LNCaP clone FGC (cell line): ENCODE measurements around the gene TRIP4.

ENCODE experiments used
- DNase-seq: peaks from one replicate; pipeline ENCODE4 v3.0.0-alpha.2; 2011; ENCODE audit warnings: low read depth
- H3K4me3 ChIP-seq: 2 replicates; pipeline ENCODE4 v1.5.1; 2011; ENCODE audit warnings: mild to moderate bottlenecking, low read depth, low read length, control low read depth
- TF ChIP-seq, protein P1 (sequence below): IDR thresholded peaks from 2 replicates; pipeline ENCODE4 v1.5.1; 2012; ENCODE audit warnings: mild to moderate bottlenecking; ENCODE audit not compliant: control insufficient read depth, insufficient read depth; ENCODE audit errors: extremely low read depth

The TRIP4 gene

DNA sequence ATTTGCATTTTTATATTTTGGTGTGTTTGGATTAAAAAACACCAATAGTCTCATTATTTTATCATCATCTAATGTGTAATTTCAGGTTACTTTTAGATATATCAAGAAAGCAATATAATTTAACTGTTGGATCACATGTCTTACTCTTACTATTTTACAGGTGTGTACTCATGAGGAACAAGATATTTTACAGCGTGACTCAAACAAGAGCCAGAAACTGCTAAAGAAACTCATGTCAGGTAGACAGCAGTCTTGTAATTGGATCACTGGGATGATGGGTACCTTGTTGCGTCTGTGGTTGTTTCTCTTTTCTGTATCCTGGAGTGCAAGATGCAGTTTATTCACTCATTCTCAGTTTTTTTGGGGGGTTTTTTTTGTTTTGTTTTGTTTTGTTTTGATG is 12.9 kb downstream of the TRIP4 start:
- DNase-seq = peak; percentile 80
- H3K4me3 ChIP-seq = no peak overlapping the region
- TF ChIP-seq, protein P1, sequence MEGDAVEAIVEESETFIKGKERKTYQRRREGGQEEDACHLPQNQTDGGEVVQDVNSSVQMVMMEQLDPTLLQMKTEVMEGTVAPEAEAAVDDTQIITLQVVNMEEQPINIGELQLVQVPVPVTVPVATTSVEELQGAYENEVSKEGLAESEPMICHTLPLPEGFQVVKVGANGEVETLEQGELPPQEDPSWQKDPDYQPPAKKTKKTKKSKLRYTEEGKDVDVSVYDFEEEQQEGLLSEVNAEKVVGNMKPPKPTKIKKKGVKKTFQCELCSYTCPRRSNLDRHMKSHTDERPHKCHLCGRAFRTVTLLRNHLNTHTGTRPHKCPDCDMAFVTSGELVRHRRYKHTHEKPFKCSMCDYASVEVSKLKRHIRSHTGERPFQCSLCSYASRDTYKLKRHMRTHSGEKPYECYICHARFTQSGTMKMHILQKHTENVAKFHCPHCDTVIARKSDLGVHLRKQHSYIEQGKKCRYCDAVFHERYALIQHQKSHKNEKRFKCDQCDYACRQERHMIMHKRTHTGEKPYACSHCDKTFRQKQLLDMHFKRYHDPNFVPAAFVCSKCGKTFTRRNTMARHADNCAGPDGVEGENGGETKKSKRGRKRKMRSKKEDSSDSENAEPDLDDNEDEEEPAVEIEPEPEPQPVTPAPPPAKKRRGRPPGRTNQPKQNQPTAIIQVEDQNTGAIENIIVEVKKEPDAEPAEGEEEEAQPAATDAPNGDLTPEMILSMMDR = no peak

- TF ChIP-seq, protein P1 = no peak
- H3K4me3 ChIP-seq = no peak overlapping the region
- DNase-seq = no peak
These were observed 24.6 kb downstream of the TRIP4 start for GRCh38 chr15:64412216-64412615.

DNA sequence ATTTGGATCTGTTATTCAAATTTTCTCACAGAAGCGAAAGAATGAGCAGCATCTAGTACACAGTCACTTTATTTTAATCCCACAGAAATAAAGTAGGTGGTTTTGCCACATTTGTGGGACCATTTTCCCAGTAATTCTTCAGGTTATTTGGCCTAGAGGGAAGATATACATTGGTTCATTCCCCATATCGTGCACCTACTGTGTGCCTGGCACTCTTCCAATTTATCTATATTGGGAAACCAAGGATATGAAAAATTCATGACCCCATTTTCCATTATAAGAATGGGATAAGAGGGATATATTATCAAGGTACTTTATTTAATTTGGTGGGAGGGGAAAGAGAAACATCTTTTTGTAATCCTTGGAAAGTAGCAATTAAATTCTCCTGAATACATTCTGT is 35.1 kb downstream of the TRIP4 start:
- no peak overlapping the region for H3K4me3 ChIP-seq
- TF ChIP-seq, protein P1 = no peak
- no peak for DNase-seq

- TF ChIP-seq, protein P1 = no peak
- no peak for DNase-seq
These were observed 36.3 kb downstream of the TRIP4 start for GRCh38 chr15:64423970-64424369.

DNA sequence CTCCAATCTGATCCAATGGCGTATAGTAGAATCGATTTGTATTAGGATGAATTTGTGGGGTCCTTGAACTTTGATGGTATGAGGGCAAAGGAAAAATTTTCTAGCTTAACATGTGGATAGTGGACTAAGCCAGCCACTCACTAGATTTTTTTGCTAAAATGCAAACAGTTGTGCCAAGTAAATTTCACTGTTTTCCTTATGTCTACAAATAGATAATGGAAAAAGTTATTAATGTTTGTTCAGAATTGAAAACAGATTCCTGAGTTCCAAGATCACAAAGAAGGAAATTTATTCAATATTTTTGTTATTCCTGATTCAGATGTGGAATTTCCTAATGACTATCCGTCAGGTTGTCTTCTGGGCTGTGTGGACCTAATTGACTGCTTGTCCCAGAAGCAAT is 37.6 kb downstream of the TRIP4 start:
- no peak for DNase-seq
- TF ChIP-seq, protein P1 = no peak
- no peak overlapping the region for H3K4me3 ChIP-seq

More at GRCh38 chr15:64423970-64424369, 36.3 kb downstream of the TRIP4 start:
- no peak overlapping the region for H3K4me3 ChIP-seq

- TF ChIP-seq, protein P1 = peak; percentile 39; the same call in 1 of the 2 replicates
- DNase-seq = no peak
These were observed 39.3 kb downstream of the TRIP4 start for GRCh38 chr15:64426845-64427465.

GRCh38 chr15:64429448-64429847 is 41.8 kb downstream of the TRIP4 start:
- H3K4me3 ChIP-seq = no peak overlapping the region
- TF ChIP-seq, protein P1 = no peak
- no peak for DNase-seq

More at GRCh38 chr15:64426845-64427465, 39.3 kb downstream of the TRIP4 start:
- H3K4me3 ChIP-seq = no peak overlapping the region
